PC-3 (cell line): Measurements from ENCODE around the gene NRAP. TPM values are rescaled to one million over a fixed set of nuclear protein-coding genes. Genes with fewer than 3 reads are reported as not detected.

Source experiments
- ATAC-seq: fragments of 200-7000 bp; cut with Tn5 transposase; 2 replicates; pipeline ENCODE4 v1.9.1; 2020; ENCODE audit warnings: mild to moderate bottlenecking, moderate library complexity
- BruUV-seq: library from RNA; stranded (reverse); fragments of 400-500 nt; replicated peaks from 2 replicates; lab custom pipeline; 2021; lab: Mats Ljungman, UMichigan
- CTCF ChIA-PET: fragments of 300-600 bp; sonication (Branson Sonifier 250); formaldehyde crosslinking; loops from one replicate; lab custom pipeline; 2022; ENCODE audit warnings: antibody characterized with exemption; lab: Charles Lee
- POLR2A ChIA-PET: fragments of 300-600 bp; sonication (Branson Sonifier 250); formaldehyde crosslinking; loops from one replicate; lab custom pipeline; 2022; ENCODE audit warnings: antibody characterized with exemption; ENCODE audit not compliant: unreplicated experiment; lab: Charles Lee
- DNase-seq: peaks from one replicate; pipeline ENCODE4 v3.0.0-alpha.2; 2015
- H2AFZ ChIP-seq: fragments of 300-600 bp; sonication (generic); 2 replicates; pipeline ENCODE4 v1.6.0; 2016; ENCODE audit warnings: antibody characterized with exemption, low read length
- H3F3A ChIP-seq: fragments of 300-600 bp; sonication (generic); one replicate; pipeline ENCODE4 v1.6.0; 2017; ENCODE audit warnings: antibody characterized with exemption, low read length, control low read depth, mild to moderate bottlenecking; ENCODE audit not compliant: unreplicated experiment
- H3K27ac ChIP-seq: fragments of 300-600 bp; sonication (generic); 2 replicates; pipeline ENCODE4 v1.5.1; 2016; ENCODE audit warnings: mild to moderate bottlenecking, low read length
- H3K27me3 ChIP-seq: fragments of 300-600 bp; sonication (generic); 2 replicates; pipeline ENCODE4 v1.6.1; 2016; ENCODE audit warnings: low read length, mixed read lengths
- H3K36me3 ChIP-seq: fragments of 300-600 bp; sonication (generic); 2 replicates; pipeline ENCODE4 v1.6.1; 2016; ENCODE audit warnings: low read depth, mixed run types, low read length, mixed read lengths
- H3K4me1 ChIP-seq: fragments of 300-600 bp; sonication (generic); 2 replicates; pipeline ENCODE4 v1.5.1; 2016; ENCODE audit warnings: low read length; ENCODE audit not compliant: insufficient read depth
- H3K4me2 ChIP-seq: fragments of 300-600 bp; sonication (generic); 2 replicates; pipeline ENCODE4 v1.6.0; 2016; ENCODE audit warnings: low read length
- H3K4me3 ChIP-seq: fragments of 300-600 bp; sonication (generic); 2 replicates; pipeline ENCODE4 v1.5.1; 2016; ENCODE audit warnings: mild to moderate bottlenecking, low read length, mixed read lengths
- H3K79me2 ChIP-seq: fragments of 300-600 bp; sonication (generic); 2 replicates; pipeline ENCODE4 v1.6.1; 2017; ENCODE audit warnings: low read length, mixed read lengths
- H3K9ac ChIP-seq: fragments of 300-600 bp; sonication (generic); 2 replicates; pipeline ENCODE4 v1.6.0; 2016; ENCODE audit warnings: mild to moderate bottlenecking, low read length
- H3K9me2 ChIP-seq: fragments of 300-600 bp; sonication (generic); replicated peaks from 2 replicates; pipeline ENCODE4 v1.6.1; 2016; ENCODE audit warnings: mixed run types, low read length, mixed read lengths
- H3K9me3 ChIP-seq: fragments of 300-600 bp; sonication (generic); 2 replicates; pipeline ENCODE4 v1.6.1; 2016; ENCODE audit warnings: low read length, mixed read lengths
- H4K20me1 ChIP-seq: fragments of 300-600 bp; sonication (generic); 2 replicates; pipeline ENCODE4 v1.6.1; 2016; ENCODE audit warnings: low read length, mixed read lengths
- EZH2 ChIP-seq: fragments of 300-600 bp; sonication (generic); IDR thresholded peaks from one replicate; pipeline ENCODE4 v1.6.1; 2017; ENCODE audit warnings: antibody characterized with exemption, mild to moderate bottlenecking, low read length; ENCODE audit not compliant: unreplicated experiment
- EZH2phosphoT487 ChIP-seq: fragments of 300-600 bp; sonication (generic); IDR thresholded peaks from 2 replicates; pipeline ENCODE4 v1.6.1; 2018; ENCODE audit warnings: mild to moderate bottlenecking, antibody characterized with exemption, low read length, borderline replicate concordance
- intact Hi-C: fragments of 100-400 bp; cut with micrococcal nuclease; formaldehyde crosslinking; loops from 2 replicates; pipeline ENCODE4 v1.9.0; 2023
- total RNA-seq: library from RNA; depleted of rRNA; stranded (reverse); fragments of >200 nt; gene quantifications from 2 replicates; pipeline ENCODE4 v1.2.3, GENCODE V29; 2014
- TF ChIP-seq, protein P1 (sequence below): fragments of 300-600 bp; sonication (generic); conservative IDR thresholded peaks from 2 replicates; pipeline ENCODE4 v1.5.1; 2017; ENCODE audit warnings: antibody characterized with exemption, low read depth, mild to moderate bottlenecking, low read length

Gene NRAP
- total RNA-seq, 1 experiment from 2014 or later = not detected

DNA sequence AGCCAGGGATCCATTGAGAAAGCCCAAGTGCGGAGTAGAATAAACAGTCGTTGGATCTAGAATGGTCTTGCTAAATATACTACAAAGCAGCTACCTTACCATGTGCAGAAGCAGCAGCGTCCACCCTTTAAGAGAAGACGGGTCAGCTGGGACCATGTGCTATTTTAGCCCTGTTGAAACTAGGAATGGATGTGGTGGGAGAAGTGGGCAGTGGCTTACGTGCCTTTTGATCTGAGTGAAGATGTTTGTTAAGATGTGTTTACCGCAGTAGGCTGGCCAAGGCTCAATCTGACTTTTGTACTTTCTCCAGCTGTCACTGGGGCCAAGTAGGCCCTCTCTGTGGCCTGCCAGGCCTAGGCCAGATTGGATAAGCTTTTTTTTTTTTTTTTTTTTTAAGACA is 101.8 kb downstream of the NRAP start:
- Histone ChIP-seq H2AFZ (no peak overlapping the region), H3K4me1 (peaks cover 3% of the 10 kb centered on the region; the same call in 1 of the 2 replicates), H4K20me1 (no peaks in the 10 kb centered on the region), H3K4me2 (no peak overlapping the region), H3K27me3 (no peaks in the 10 kb centered on the region), H3K4me3 (no peak overlapping the region), H3K36me3 (no peaks in the 10 kb centered on the region), H3K27ac (no peak overlapping the region), H3K9me3 (no peaks in the 10 kb centered on the region), H3F3A (no peaks in the 10 kb centered on the region), H3K79me2 (no peaks in the 10 kb centered on the region), H3K9me2 (no peaks in the 10 kb centered on the region), H3K9ac (no peak overlapping the region)
- DNase-seq (no peak), ATAC-seq (no peak)
- intact Hi-C loops = loop anchor here (2.0 kb wide), 1 partner anchor 41 kb away; no protein-coding TSS in a partner anchor
- no TSS peak for BruUV-seq
- TF ChIP-seq, protein P1, sequence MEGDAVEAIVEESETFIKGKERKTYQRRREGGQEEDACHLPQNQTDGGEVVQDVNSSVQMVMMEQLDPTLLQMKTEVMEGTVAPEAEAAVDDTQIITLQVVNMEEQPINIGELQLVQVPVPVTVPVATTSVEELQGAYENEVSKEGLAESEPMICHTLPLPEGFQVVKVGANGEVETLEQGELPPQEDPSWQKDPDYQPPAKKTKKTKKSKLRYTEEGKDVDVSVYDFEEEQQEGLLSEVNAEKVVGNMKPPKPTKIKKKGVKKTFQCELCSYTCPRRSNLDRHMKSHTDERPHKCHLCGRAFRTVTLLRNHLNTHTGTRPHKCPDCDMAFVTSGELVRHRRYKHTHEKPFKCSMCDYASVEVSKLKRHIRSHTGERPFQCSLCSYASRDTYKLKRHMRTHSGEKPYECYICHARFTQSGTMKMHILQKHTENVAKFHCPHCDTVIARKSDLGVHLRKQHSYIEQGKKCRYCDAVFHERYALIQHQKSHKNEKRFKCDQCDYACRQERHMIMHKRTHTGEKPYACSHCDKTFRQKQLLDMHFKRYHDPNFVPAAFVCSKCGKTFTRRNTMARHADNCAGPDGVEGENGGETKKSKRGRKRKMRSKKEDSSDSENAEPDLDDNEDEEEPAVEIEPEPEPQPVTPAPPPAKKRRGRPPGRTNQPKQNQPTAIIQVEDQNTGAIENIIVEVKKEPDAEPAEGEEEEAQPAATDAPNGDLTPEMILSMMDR = no peak
- TF ChIP-seq EZH2phosphoT487 (no peak), EZH2 (no peak)
- ChIA-PET CTCF (interaction anchor here (1.3 kb wide), 1 partner anchor 37 kb away, joined by 7 read pairs; no protein-coding TSS in a partner anchor), POLR2A (no interaction called here)

DNA sequence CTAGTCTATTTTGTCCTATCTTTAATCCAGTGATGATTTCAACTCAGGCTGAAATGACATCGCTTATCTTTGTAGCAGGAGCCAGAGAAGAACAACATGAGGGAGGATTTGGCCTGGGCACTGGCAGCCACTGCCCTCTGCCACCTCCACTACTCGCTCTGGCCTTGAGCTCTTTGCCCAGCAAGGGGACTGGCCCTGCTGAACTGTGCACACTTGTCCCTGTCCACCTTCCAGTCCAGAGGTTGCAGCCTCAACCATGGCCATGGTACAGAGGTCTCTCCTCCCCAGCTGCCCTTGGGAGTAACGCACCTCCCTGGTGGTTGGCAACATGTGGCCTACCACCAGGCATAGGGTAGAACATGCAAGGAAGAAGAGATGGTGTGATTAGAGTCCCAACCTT is 102.6 kb downstream of the NRAP start:
- TF ChIP-seq EZH2 (no peak), EZH2phosphoT487 (no peak)
- TF ChIP-seq, protein P1 = no peak
- H3K4me1 ChIP-seq = peaks cover 3% of the 10 kb centered on the region; the same call in 1 of the 2 replicates
- no peaks in the 10 kb centered on the region for H3K9me3 ChIP-seq
- CTCF ChIA-PET = no interaction called here
- no peak for ATAC-seq
- H3K79me2 ChIP-seq = no peaks in the 10 kb centered on the region
- no peak overlapping the region for H2AFZ ChIP-seq
- intact Hi-C loops = no loop called here
- no peaks in the 10 kb centered on the region for H3F3A ChIP-seq
- H3K9me2 ChIP-seq = no peaks in the 10 kb centered on the region
- no peak overlapping the region for H3K27ac ChIP-seq
- POLR2A ChIA-PET = no interaction called here
- no peak for DNase-seq
- no peaks in the 10 kb centered on the region for H4K20me1 ChIP-seq
- H3K9ac ChIP-seq = no peak overlapping the region
- no peak overlapping the region for H3K4me3 ChIP-seq
- H3K4me2 ChIP-seq = no peak overlapping the region
- no TSS peak for BruUV-seq
- no peaks in the 10 kb centered on the region for H3K36me3 ChIP-seq
- no peaks in the 10 kb centered on the region for H3K27me3 ChIP-seq

DNA sequence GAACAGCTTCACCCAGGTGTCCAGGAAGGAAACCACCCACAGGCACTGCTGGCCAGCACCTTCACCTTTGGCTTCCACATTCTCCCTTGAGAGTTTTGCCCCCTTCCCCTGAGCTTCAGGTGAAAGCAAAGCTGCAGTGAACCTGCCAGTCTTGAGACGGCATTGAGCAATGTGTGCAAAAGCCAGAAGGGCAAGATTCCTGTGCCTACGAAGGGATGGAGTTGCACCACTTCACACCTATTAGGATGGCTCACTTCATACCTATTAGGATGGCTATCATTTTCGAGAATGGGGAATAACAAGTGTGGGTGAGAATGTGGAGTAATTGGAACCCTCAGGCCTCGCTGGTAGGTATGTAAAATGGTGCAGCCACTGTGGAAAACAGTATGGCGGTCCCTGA is 103.8 kb downstream of the NRAP start:
- H3K9me3 ChIP-seq = no peaks in the 10 kb centered on the region
- BruUV-seq = no TSS peak
- ChIA-PET CTCF (no interaction called here), POLR2A (no interaction called here)
- no peak for ATAC-seq
- no peak for DNase-seq
- H2AFZ ChIP-seq = no peak overlapping the region
- peaks cover 3% of the 10 kb centered on the region; the same call in 1 of the 2 replicates for H3K4me1 ChIP-seq
- no peaks in the 10 kb centered on the region for H3K79me2 ChIP-seq
- TF ChIP-seq, protein P1 = no peak
- TF ChIP-seq EZH2phosphoT487 = no peak
- no peak for TF ChIP-seq EZH2
- no peaks in the 10 kb centered on the region for H4K20me1 ChIP-seq
- no peaks in the 10 kb centered on the region for H3K9me2 ChIP-seq
- no peaks in the 10 kb centered on the region for H3K36me3 ChIP-seq
- no peak overlapping the region for H3K9ac ChIP-seq
- no peaks in the 10 kb centered on the region for H3K27me3 ChIP-seq
- no peak overlapping the region for H3K4me3 ChIP-seq
- intact Hi-C loops = no loop called here
- H3F3A ChIP-seq = no peaks in the 10 kb centered on the region
- no peak overlapping the region for H3K4me2 ChIP-seq
- H3K27ac ChIP-seq = no peak overlapping the region
